ENCODE measurements around the gene RNF6. TPM values are rescaled to one million over a fixed set of nuclear protein-coding genes. Genes with fewer than 3 reads are reported as not detected.
"Not testable (repeated sequence)": the region's sequence is repeated elsewhere in the genome, so short reads cannot be mapped to it uniquely, and the experiment has no call there.

The RNF6 gene
- total RNA-seq, 1 donor from 2014 or later = 19.7 TPM

- DNase-seq (ENCODE audit: low read depth) = no peak
- peak overlapping the region; percentile 80 for H3K4me3 ChIP-seq (ENCODE audit: low read depth, low read length)
- peak; percentile 40 for TF ChIP-seq CTCF (conservative IDR thresholded peaks at IDR 0.05; ENCODE audit: low read depth, low read length)
Measured at GRCh38 chr13:26255691-26256277, 33.7 kb upstream of the RNF6 start.

- no peak for DNase-seq (ENCODE audit: low read depth)
- peak overlapping the region; percentile 80 for H3K4me3 ChIP-seq (ENCODE audit: low read depth, low read length)
- TF ChIP-seq CTCF (conservative IDR thresholded peaks at IDR 0.05; ENCODE audit: low read depth, low read length) = no peak
Measured at GRCh38 chr13:26255115-26255514, 33.0 kb upstream of the RNF6 start.

GRCh38 chr13:26254583-26255111 lies 32.5 kb upstream of the RNF6 start:
- peak overlapping the region; percentile 80 for H3K4me3 ChIP-seq (ENCODE audit: low read depth, low read length)
- peak; percentile 10 for TF ChIP-seq CTCF (conservative IDR thresholded peaks at IDR 0.05; ENCODE audit: low read depth, low read length)
- DNase-seq (ENCODE audit: low read depth) = no peak

- TF ChIP-seq CTCF (conservative IDR thresholded peaks at IDR 0.05; ENCODE audit: low read depth, low read length) = no peak
- peak; percentile 40 for DNase-seq (ENCODE audit: low read depth)
- peak within 1 kb of the TSS; percentile 80 for H3K4me3 ChIP-seq (ENCODE audit: low read depth, low read length)
Measured at GRCh38 chr13:26253787-26254582, 31.9 kb upstream of the RNF6 start, which contains the start of gene CDK8. Gene CDK8, plus strand, starts transcription at chr13:26254129. Its CDS starts 513 bp downstream, at chr13:26254642.

GRCh38 chr13:26253262-26253786 lies 31.2 kb upstream of the RNF6 start:
- peak overlapping the region; percentile 80 for H3K4me3 ChIP-seq (ENCODE audit: low read depth, low read length)
- no peak for TF ChIP-seq CTCF (conservative IDR thresholded peaks at IDR 0.05; ENCODE audit: low read depth, low read length)
- DNase-seq (ENCODE audit: low read depth) = no peak

- DNase-seq (ENCODE audit: low read depth); H3K4me3 ChIP-seq (ENCODE audit: low read depth, low read length): not testable (repeated sequence)
Measured at GRCh38 chr13:26252006-26252405, 29.9 kb upstream of the RNF6 start.

GRCh38 chr13:26249551-26249950 lies 27.4 kb upstream of the RNF6 start:
- DNase-seq (ENCODE audit: low read depth) = no peak
- TF ChIP-seq CTCF (conservative IDR thresholded peaks at IDR 0.05; ENCODE audit: low read depth, low read length) = no peak
- H3K4me3 ChIP-seq (ENCODE audit: low read depth, low read length) = no peak overlapping the region

Data from epithelial cell of proximal tubule (primary cell).